Measurements from ENCODE around the gene ADD1.

The ADD1 gene

DNA sequence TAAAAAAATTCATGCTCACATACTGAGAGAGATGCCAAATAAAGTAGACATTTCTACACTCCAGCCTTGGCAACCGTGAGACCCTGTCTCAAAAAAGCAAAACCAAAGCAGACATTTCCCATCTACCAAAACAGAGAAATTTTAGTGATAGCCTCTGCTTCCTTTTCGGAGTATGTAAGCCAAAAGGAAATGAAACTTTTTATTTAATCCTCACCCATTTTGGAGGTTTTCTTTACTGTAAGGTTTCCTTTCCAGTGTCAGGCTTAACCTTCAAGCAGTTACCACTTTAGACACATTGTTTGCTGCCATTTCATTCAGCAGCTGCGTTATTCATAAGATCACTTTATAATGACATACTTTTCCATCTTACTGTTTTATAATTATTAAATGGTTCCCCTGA is 15.9 kb downstream of the ADD1 start:
- no peak for DNase-seq (ENCODE audit: low read depth, low spot score)

DNA sequence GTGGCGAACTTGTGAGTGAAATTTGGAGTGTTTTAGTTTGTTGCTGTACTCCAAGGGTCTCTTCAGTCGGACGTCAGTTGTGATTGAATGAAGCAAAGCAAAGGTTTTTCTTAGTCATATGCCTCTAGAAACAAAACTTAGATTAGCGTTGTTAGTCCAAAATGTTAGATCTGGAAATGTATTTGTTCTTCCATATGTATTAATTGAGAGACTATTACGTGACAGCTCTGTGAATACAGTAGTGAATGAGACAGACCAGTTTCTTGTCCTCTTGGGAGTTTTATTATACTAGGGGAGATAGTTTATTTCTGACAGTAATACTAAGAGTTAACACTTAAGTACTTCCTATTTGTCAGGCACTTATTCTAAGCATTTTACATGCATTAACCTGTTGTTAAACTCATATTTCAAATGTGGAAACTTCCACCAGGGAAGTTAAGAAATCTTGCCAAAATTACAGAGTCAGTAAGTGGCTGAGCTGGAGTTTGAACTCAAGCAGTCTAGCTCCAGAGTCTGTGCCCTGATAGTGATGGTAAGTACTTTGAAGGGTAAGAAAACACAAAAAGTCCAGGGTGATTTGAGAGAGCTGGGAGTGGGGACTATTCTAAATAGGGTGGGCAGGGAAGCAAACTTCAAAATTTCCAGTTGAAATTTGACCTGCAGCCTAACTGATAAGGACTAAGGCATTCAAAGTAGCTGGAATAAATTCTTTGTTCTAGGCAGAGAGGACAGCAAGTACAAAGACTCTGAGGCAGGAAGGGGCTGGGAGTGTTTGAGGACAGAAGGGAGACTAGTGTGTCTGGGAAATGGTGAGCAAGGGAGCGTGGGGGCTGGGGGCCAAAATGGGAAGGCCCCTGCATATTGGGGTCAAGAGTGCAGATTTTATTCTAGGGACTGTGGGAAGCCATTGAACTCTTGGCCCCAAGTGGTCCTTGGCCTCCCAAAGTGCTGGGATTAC is 17.0 kb downstream of the ADD1 start:
- DNase-seq (ENCODE audit: low read depth, low spot score): no peak

DNA sequence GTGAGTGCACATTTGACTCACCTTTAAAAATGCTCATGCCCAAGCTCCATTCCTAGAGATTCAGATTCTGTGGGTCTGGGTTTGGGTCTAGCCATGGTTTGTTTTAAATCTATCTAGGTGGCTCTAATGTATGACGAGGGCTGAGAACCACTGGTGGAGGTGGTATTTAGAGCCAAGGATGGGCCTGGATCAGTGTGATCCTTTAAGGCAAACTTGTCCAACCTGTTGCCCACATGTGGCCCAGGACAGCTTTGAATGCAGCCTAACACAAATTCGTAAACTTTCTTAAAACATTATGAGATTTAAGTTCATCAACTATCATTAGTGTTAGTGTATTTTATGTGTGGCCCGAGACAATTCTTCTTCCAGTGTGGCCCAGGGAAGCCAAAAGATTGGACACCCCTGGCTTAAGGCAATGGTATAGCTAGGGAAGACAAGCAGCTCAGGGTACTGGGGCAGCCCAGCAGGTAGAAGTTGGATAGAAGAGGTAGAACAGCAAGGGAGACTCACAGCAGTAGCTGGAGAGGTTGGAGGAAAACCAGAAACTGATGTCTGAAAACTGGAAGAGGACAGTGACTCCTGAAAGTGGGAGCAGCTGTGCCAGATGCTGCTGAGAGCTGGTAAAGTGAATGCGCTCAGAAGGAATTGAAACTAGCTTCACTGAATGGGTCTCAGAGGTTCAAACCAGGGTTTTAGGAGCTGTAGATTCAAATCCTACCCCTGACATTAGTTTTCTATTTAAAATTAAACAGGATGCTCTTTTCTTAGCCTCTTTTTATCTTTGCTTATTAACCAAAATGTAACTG is 18.2 kb downstream of the ADD1 start:
- DNase-seq (ENCODE audit: low read depth, low spot score): no peak

DNA sequence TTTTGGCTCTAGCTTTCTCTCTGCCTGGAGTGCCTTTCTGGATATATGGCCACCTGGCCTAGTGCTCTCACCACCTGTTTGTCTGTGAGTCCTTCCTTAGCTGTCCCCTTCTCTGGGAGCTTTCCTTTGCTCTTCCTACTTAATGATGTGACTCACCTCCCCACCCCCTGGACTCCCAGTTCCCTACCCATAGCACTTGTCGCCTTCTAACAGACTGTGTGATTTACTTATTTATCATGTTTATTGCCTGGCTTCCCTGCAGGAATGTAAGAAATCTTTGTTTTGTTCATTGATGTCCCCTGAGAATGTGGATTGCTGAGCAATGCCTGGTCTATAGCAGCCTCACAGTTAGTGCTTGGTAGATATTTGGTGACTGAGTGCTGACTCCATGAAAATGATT is 18.9 kb downstream of the ADD1 start:
- DNase-seq (ENCODE audit: low read depth, low spot score): no peak

DNA sequence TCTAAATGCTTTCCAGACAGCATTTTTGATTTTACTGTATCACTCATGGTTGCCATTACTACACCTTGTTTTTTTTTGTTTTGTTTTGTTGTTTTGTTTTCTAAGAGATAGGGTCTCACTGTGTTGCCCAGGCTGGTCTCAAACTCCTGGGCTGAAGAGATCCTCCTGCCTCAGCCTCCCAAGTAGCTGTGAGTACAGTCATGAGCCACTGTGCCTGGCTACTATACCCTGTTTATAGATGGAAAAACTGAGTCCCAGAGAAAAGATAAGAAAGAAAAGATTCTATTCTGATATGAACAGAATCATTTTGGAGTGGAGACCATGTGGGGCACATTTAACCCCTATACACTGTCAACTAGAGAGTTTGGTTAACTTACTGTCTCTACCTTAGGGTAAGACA is 20.0 kb downstream of the ADD1 start:
- no peak for DNase-seq (ENCODE audit: low read depth, low spot score)

DNA sequence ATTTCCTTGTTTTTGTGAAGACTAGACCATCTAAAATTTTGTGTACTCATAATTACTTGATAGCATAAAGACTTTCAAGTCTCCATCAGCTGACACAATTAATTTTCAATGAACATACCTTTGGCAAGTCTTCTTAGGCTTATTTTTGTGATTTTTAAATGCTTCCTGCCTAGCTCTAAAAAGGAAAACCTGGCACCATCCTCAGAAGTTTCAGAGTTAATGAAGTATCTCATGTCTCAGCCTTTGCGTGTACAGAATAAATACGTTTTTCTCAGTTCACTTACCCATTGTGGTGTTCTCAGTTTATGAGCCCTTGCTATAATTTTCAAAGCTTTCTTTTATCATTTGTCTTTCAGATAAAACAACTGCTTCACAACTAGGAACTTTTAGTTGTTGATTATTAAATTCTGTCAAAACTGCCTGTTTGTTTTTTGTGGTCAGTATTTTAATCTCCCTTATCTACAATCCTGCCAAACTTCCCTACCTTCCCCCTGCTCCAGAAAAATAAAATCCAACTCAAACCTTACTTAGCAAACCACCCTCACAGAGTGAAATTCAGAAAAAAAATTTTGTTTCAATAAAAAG is 21.6 kb downstream of the ADD1 start:
- DNase-seq (ENCODE audit: low read depth, low spot score): no peak

DNA sequence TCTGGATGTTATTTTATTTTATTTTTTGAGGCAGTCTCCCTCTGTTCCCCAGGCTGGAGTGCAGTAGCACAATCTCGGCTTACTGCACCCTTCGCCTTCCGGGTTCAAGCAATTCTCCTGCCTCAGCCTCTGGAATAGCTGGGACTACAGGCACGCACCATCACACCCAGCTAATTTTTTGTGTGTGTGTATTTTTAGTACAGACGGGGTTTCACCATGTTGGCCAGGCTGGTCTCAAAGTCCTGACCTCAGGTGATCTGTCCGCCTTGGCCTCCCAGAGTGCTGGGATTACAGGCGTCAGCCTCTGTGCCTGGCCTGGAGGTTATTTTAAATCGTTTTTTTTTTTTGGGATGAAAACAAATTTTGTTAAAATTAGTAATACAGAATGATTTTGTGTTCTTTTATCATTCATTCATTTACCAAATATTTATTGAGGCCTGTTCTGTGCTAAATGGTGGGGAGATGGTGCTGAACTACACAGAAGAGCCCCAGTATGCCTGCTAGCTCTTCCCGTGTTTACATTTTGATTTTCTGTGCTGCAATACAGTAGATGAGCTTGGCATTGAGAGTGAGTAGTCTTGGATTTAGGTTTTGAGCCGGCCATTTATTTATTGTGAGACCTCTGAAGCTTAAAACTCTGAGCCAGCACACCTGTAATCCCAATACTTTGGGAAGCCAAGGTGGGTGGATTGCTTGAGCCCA is 22.7 kb downstream of the ADD1 start:
- DNase-seq (ENCODE audit: low read depth, low spot score): no peak

DNA sequence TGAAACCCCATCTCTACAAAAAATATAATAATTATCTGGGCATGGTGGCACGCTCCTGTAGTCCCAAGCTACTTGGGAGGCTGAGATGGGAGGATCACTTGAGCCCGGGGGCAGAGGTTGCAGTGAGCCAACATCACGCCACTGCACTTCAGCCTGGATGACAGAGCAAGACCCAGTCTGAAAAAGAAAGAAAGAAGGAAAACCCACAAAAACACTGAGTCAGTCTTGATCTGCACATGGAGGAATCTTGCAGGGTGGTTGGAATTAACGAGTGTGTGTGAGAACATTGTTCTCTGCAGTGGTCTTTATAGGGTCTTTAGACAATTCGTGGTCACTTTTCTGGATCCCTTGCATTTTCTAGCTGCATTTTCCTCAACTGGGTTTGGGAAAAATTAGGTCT is 23.2 kb downstream of the ADD1 start:
- DNase-seq (ENCODE audit: low read depth, low spot score): no peak

DNA sequence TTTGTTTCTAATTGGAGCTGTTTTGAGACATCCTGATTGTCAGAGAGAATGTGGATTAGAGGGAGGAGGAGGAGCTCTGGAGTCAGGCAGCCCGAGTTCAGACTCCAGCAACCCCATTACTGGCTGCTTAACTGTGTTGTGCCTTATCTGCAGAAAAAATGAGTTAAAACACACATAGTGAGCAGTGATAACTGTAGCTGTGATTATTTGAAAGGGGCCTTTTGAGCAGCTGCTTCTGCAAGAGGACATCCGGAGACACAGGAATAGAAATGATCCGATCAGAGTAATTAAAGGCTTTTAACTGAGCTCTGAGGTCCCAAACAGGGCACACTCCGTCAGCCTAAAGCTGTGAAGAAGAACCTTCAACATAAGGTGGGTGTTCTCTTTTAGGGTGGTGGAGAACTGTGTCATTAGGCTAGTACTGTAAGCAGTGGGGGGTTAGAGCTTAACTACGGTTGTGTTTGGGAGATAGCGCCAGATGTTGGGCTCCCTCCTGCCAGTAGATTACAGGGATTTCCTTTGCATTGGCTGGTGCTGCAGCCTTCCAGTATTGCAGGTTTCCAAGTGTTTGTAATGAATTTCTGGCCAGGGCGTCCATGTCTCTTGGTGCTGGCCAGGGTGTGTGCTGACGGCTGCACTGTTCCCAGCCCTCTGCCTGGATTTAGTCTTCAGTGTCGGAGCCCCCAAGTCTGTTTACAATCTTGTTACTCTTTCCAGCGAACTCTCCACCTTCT is 24.3 kb downstream of the ADD1 start:
- DNase-seq (ENCODE audit: low read depth, low spot score): no peak

DNA sequence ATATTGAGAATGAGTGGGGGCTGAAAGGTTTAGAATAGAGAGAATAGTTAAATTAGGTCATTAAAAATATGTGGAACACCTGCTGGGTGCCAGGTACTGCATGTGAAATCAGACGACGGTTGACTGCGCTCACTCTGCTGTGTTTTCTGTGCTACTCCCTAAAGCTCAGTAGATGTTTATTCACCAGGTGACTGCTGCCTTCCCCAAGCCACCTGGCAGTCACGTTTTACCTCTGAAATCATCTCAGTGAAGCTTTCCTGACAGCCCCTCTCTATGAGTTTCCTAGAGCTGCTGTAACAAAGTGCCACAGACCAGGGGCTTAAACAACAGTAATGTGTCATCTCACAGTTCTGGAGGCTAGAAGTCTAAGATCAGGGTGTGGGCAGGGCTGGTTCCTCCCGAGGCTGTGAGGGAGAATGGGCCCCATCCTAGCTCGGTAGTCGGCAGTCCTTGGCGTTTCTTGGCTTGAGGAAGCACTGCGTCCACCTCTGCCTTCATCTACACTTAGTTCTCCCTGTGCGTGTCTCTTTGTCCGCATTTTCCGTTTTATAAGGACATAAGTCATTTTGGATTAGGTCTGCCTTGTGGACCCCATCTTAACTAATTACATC is 25.3 kb downstream of the ADD1 start:
- DNase-seq (ENCODE audit: low read depth, low spot score): no peak

DNA sequence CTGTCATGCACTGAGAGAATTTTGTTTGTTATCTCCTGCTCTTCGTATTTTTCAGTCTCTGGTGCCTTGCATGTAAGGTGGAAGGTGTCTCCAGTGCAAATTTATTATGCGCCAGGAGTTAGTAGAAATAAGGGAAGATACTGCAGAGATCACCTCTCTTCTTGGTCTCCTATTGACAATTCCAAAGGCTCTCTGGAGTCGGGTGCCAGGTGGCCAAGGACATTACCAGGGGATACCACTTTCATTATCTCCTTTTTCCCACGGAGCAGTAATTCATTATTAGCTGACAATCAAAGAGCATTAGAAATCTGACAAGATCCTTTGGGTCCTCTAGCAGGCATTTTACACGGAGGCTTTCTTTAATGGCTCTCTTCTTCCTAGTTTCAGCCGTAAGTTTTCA is 26.0 kb downstream of the ADD1 start:
- no peak for DNase-seq (ENCODE audit: low read depth, low spot score)

DNA sequence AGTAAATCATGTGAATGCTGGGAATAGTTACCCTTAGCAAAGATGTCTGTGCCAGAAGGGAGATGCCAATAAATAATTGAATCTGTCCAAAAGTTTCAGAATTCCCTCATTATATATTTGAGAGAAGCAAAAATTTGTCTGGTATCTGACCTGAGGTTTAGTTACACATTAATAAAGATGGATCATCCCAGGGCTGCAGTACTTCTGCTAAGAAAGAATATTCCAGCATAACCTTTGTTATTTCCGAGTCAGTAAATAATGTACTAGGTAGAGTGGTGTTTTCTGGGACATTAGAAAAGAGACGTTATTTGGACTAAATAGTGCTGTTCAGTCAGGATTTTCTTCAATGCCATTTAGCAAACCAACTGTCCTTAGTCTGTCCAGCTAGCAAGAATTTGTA is 26.4 kb downstream of the ADD1 start:
- DNase-seq (ENCODE audit: low read depth, low spot score): no peak

DNA sequence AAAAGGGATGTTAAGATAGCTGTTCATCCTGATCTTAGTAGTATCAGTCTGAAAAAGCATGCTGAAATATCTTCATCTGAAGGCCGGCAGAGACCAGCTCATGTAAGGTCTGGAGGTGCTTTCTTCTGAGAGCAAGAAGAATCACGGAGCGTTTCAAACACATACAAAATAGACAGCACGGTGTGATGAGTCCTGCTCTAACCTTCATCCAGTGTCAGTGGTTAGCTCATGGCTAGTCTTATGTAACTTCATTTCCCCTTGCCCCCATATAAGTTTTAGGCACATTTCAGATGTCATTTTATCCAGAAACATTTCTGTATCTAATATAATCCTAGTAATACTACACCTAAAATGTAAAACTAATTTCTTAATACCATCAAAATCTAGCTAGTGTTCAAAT is 27.8 kb downstream of the ADD1 start:
- no peak for DNase-seq (ENCODE audit: low read depth, low spot score)

DNA sequence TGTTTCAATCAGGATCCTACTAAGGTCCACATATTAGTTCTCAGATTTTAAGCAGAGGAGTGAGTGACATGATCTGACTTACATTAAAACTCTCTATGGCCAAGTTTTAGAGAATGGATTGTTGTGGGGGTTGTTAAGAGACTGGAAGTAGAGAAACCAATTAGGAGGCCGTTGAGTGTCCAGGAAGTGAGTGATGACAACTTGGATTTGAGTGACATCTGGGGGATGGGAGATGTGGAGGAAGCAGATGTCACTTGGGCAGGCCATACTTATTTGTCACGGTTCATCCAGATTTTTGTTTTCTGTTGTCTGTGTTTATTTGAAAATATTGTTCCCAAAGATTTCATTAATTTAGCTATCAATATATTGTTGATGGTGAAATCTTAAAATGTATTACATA is 28.3 kb downstream of the ADD1 start:
- DNase-seq (ENCODE audit: low read depth, low spot score): no peak

DNA sequence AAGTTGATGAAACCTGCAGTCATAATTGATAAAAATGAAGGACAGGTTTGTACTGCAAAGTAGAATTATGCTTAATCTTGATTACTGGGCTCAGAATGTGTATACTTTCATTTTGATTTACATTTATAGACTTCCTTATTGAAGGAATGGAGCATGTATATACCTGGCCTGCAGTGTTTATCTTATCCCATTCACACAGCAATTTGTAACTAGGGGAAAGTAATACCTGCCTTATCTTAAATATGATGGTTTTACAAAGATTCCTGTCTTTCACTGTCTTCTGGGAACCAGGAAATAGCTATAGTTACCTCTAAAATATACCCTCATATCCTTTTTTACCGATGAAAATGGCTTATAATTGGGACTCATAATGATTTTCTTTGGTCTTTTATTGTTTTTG is 29.7 kb downstream of the ADD1 start:
- no peak for DNase-seq (ENCODE audit: low read depth, low spot score)

DNA sequence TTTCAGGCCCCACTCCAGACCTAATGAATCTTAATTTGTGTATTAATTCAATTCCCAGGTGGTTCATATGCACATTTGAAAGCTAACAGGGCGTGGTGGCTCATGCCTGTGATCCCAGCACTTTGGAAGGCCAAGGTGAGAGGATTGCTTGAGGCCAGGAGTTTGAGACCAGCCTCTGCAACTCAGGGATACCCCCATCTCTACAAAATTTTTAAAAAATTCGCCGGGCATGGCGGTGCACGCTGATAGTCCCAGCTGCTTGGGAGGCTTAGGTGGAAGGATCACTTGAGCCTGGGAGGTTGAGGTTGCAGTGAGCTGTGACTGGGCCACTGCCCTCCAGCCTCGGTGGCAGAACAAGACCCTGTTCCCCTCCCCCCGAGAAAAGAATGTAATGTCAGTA is 31.2 kb downstream of the ADD1 start:
- no peak for DNase-seq (ENCODE audit: low read depth, low spot score)

DNA sequence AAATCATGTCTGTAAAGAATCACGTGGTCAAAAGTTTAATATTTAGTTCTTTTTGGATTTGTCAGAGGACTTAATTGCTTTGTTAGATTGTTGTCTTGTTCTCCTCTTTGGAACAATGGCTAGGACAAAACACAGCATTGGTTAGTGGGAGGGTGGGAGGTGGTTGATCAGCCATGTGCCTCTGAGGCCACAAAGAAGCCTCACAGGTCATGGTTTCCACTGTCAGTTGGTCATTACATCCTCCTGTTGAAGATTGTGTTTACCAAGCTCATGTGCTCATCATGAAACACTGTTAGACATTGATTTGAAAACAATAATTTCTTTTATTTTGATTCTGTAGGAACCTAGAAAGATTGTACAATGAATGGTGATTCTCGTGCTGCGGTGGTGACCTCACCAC is 31.9 kb downstream of the ADD1 start:
- no peak for DNase-seq (ENCODE audit: low read depth, low spot score)

DNA sequence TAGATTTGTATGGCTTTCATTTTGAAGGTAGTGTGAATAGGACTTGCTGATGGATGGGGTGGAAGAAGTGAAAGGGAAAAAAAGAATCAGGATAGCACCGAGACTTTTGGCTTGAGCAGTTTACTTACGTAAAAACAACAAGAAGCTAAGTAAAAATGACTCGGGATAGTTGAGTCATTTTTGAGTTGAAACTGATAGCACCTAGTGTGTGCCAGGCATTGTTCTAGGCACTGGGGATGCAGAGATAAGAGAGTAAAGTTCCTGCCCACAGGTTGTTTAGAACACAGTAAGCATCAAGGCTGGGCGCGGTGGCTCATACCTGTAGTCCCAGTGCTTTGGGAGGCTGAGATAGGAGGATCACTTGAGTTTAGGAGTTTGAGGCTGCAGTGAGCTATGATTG is 34.7 kb downstream of the ADD1 start:
- no peak for DNase-seq (ENCODE audit: low read depth, low spot score)

DNA sequence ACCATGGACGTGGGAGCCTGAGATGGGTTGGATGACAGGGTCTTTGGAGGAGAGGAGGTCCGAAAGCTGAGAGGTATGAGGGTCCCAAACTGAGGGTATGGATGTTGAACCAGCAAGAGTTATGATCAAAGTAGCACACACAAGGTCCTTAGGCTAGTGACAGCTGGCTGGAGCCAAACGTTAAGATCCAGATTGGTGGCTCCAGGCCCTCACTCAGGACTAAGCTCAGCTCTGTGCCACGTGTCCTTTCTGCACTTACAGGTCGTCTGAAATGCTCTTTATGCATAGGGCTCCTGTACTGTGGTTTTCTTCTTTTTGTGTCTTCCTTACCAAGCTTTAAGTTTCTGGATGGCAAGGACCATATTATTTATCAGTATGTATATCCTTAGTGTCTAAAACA is 35.4 kb downstream of the ADD1 start:
- DNase-seq (ENCODE audit: low read depth, low spot score): no peak

DNA sequence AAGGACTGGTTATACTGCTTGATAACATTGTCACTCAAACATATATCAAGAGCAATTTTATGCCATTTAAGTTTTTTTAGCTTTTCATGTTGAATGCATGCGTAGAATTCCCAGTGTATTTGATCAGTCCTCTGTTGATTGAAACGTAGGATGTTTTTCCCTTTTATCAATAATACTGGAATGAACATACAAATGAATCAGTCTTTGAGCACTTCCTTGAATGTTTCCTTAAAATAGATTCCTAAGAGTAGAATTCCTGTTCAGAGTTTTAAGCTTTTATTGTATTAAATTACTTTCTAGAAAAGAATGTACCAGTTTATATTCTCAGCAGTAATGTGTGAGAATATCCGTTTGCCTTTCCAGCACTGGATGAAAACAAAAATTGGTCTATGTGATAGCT is 37.8 kb downstream of the ADD1 start:
- no peak for DNase-seq (ENCODE audit: low read depth, low spot score)

DNA sequence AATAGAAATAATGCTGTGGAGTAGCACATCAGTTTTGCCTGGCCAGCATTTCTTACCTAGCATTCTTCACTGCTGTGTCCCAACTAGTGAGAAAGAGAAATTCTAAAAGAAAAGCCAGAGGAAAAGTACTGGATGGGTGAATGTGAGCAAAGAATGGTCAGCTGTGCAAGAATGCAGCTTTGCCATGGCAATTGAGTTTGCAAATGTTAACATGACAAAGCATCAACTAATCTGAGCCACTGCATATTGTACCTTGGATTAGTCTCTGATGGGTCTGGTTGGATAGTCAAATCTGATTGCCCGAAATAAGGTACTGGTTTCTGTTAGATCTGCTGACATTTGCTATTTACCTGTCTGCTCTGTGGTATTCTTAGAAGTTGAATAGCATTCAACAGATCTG is 38.7 kb downstream of the ADD1 start:
- no peak for DNase-seq (ENCODE audit: low read depth, low spot score)
